Retina (tissue), 1 donor: ENCODE measurements around the gene CYRIA.

ENCODE experiments used
- DNase-seq: peaks from one replicate; pipeline ENCODE4 v3.0.0-alpha.2; 2016

Gene CYRIA

GRCh38 chr2:16649353-16650286 is 16.0 kb downstream of the CYRIA start:
- no peak for DNase-seq

GRCh38 chr2:16647992-16648617 is 17.5 kb downstream of the CYRIA start:
- no peak for DNase-seq

GRCh38 chr2:16645775-16646559 is 19.7 kb downstream of the CYRIA start:
- DNase-seq: no peak

GRCh38 chr2:16645088-16645487 is 20.5 kb downstream of the CYRIA start:
- no peak for DNase-seq

GRCh38 chr2:16644221-16644925 is 21.3 kb downstream of the CYRIA start:
- DNase-seq: no peak

GRCh38 chr2:16643099-16643498 is 22.5 kb downstream of the CYRIA start:
- no peak for DNase-seq

GRCh38 chr2:16642088-16642487 is 23.5 kb downstream of the CYRIA start:
- DNase-seq: no peak

GRCh38 chr2:16641509-16641908 is 24.1 kb downstream of the CYRIA start:
- DNase-seq: no peak

- DNase-seq: peak; percentile 51
These were observed 24.8 kb downstream of the CYRIA start for GRCh38 chr2:16640867-16641266.

- DNase-seq: no peak
These were observed 25.5 kb downstream of the CYRIA start for GRCh38 chr2:16640001-16640700.

- DNase-seq: peak; percentile 44
These were observed 26.2 kb downstream of the CYRIA start for GRCh38 chr2:16639431-16639830.

- no peak for DNase-seq
These were observed 26.7 kb downstream of the CYRIA start for GRCh38 chr2:16638946-16639345.

GRCh38 chr2:16637304-16637703 is 28.3 kb downstream of the CYRIA start:
- DNase-seq: no peak

GRCh38 chr2:16635791-16636699 is 29.6 kb downstream of the CYRIA start:
- peak; percentile 56 for DNase-seq

GRCh38 chr2:16633621-16634430 is 31.8 kb downstream of the CYRIA start:
- no peak for DNase-seq

GRCh38 chr2:16632598-16632997 is 33.0 kb downstream of the CYRIA start:
- peak; percentile 58 for DNase-seq

GRCh38 chr2:16630463-16630862 is 35.2 kb downstream of the CYRIA start:
- no peak for DNase-seq

GRCh38 chr2:16629770-16630169 is 35.9 kb downstream of the CYRIA start:
- DNase-seq: no peak

GRCh38 chr2:16629044-16629443 is 36.6 kb downstream of the CYRIA start:
- DNase-seq: no peak

- no peak for DNase-seq
These were observed 37.3 kb downstream of the CYRIA start for GRCh38 chr2:16628314-16628713.
